OCI-M1 (cell line): ENCODE measurements around the gene RPL13A.

Source experiments
- DNase-seq: peaks from one replicate; lab custom pipeline; 2025; lab: John Stamatoyannopoulos, UW

The RPL13A gene

GRCh38 chr19:49487277-49488045, at the start of gene RPL13A:
Gene RPL13A, plus strand, starts transcription at chr19:49487608. Its CDS starts 22 bp downstream, at chr19:49487630.
- DNase-seq = peak; percentile 100

GRCh38 chr19:49438261-49438660, 49.1 kb upstream of the RPL13A start:
- no peak for DNase-seq

GRCh38 chr19:49439836-49440235, 47.6 kb upstream of the RPL13A start:
- DNase-seq = no peak

GRCh38 chr19:49440439-49441209, 46.8 kb upstream of the RPL13A start:
- DNase-seq = no peak

- no peak for DNase-seq
Observed at GRCh38 chr19:49441210-49441959, 46.0 kb upstream of the RPL13A start, which contains the start of gene SLC17A7. Gene SLC17A7, minus strand, starts transcription at chr19:49441527. Its CDS starts 148 bp downstream, at chr19:49441379.

- no peak for DNase-seq
Observed at GRCh38 chr19:49441960-49442350, 45.5 kb upstream of the RPL13A start.

GRCh38 chr19:49442354-49442753, 45.1 kb upstream of the RPL13A start:
- no peak for DNase-seq

- DNase-seq = peak; percentile 87
Observed at GRCh38 chr19:49442771-49443365, 44.5 kb upstream of the RPL13A start.

- peak; percentile 97 for DNase-seq
Observed at GRCh38 chr19:49443366-49444099, 43.9 kb upstream of the RPL13A start.

- peak; percentile 30 for DNase-seq
Observed at GRCh38 chr19:49444100-49444700, 43.2 kb upstream of the RPL13A start.

GRCh38 chr19:49445997-49446396, 41.4 kb upstream of the RPL13A start:
- no peak for DNase-seq

GRCh38 chr19:49447485-49448431, 39.6 kb upstream of the RPL13A start:
- no peak for DNase-seq

GRCh38 chr19:49448432-49448786, 39.0 kb upstream of the RPL13A start:
- no peak for DNase-seq

GRCh38 chr19:49450405-49450804, 37.0 kb upstream of the RPL13A start:
- no peak for DNase-seq

GRCh38 chr19:49451430-49452181, 35.8 kb upstream of the RPL13A start, which contains the start of gene PIH1D1:
Gene PIH1D1, minus strand, starts transcription at chr19:49451814. Its CDS starts 240 bp downstream, at chr19:49451574.
- DNase-seq = peak; percentile 100

- DNase-seq = peak; percentile 100
Observed at GRCh38 chr19:49453013-49453756, 34.2 kb upstream of the RPL13A start, which contains the start of gene ALDH16A1. Gene ALDH16A1, plus strand, starts transcription at chr19:49453225. Its CDS starts 107 bp downstream, at chr19:49453332.

- no peak for DNase-seq
Observed at GRCh38 chr19:49453757-49454240, 33.6 kb upstream of the RPL13A start.

- no peak for DNase-seq
Observed at GRCh38 chr19:49455773-49456172, 31.6 kb upstream of the RPL13A start.
